ENCODE data around the gene CIZ1.

GRCh38 chr9:128211186-128211980 is 20.0 kb upstream of the CIZ1 start:
- TF ChIP-seq CTCF (IDR thresholded peaks at IDR 0.05) (no peak), EZH2phosphoT487 (IDR thresholded peaks at IDR 0.05) (no peak)

Data from neural progenitor cell (in vitro differentiated cells).